GM12878 (cell line): Measurements from ENCODE around the gene TRIM39. TPM values are rescaled to one million over a fixed set of nuclear protein-coding genes. Genes with fewer than 3 reads are reported as not detected.
"Not testable (repeated sequence)": the region's sequence is repeated elsewhere in the genome, so short reads cannot be mapped to it uniquely, and the experiment has no call there.

ENCODE experiments used
- ATAC-seq: fragments of 200-7000 bp; cut with Tn5 transposase; 3 replicates; pipeline ENCODE4 v1.9.1; 2020; ENCODE audit warnings: mild to moderate bottlenecking, moderate library complexity
- BruUV-seq: library from RNA; stranded (reverse); fragments of 400-500 nt; replicated peaks from 2 replicates; lab custom pipeline; 2021; lab: Mats Ljungman, UMichigan
- CTCF ChIA-PET: fragments of 300-600 bp; sonication (Branson Sonifier 250); formaldehyde crosslinking; extraction: SDS; loops from one replicate; lab custom pipeline; 2021; ENCODE audit warnings: inconsistent platforms; lab: Yijun Ruan, JAX
- POLR2A ChIA-PET: fragments of 350-600 bp; formaldehyde crosslinking; extraction: SDS; loops from one replicate; lab custom pipeline; 2021; ENCODE audit warnings: inconsistent platforms; lab: Charles Lee
- RAD21 ChIA-PET: fragments of 300-600 bp; sonication (Branson Sonifier 250); formaldehyde crosslinking; loops from one replicate; lab custom pipeline; 2023; ENCODE audit warnings: antibody characterized with exemption; ENCODE audit not compliant: unreplicated experiment; lab: Charles Lee
- SMC1A ChIA-PET: fragments of 300-600 bp; sonication (Branson Sonifier 250); formaldehyde crosslinking; loops from one replicate; lab custom pipeline; 2023; ENCODE audit not compliant: unreplicated experiment, uncharacterized antibody; lab: Charles Lee
- DNase-seq: peaks from one replicate; pipeline ENCODE4 v3.0.0-alpha.2; 2011; ENCODE audit warnings: low read depth, low spot score
- FAIRE-seq: peaks from 3 replicates; lab custom pipeline; 2011; peaks lifted over from hg19 to GRCh38; lab: Jason Lieb, UNC
- H2AFZ ChIP-seq: 2 replicates; pipeline ENCODE4 v1.6.0; 2011; ENCODE audit warnings: low read depth, low read length, control low read depth; ENCODE audit not compliant: control insufficient read depth
- H3K27ac ChIP-seq: 2 replicates; pipeline ENCODE4 v1.5.1; 2011; ENCODE audit warnings: control low read depth; ENCODE audit not compliant: control insufficient read depth, insufficient read depth
- H3K27me3 ChIP-seq, 2 experiments: replicated peaks in 1 of 2; 2 replicates each; pipeline versions ENCODE4 v1.6.0 to v1.6.1; 2011; ENCODE audit warnings: low read length in 1 of 2; ENCODE audit not compliant: control insufficient read depth in 2 of 2, insufficient read depth in 2 of 2
- H3K36me3 ChIP-seq, 2 experiments: 2 replicates each; pipeline ENCODE4 v1.5.1; 2011; ENCODE audit warnings: low read length in 1 of 2; ENCODE audit not compliant: control insufficient read depth in 2 of 2, insufficient read depth in 2 of 2
- H3K4me1 ChIP-seq: 2 replicates; pipeline ENCODE4 v1.6.1; 2011; ENCODE audit warnings: mild to moderate bottlenecking, low read length, moderate library complexity, mixed read lengths; ENCODE audit not compliant: control insufficient read depth, insufficient read depth
- H3K4me2 ChIP-seq: 2 replicates; pipeline ENCODE4 v1.6.0; 2011; ENCODE audit warnings: control low read depth; ENCODE audit not compliant: control insufficient read depth, insufficient read depth
- H3K4me3 ChIP-seq: fragments of 200-600 bp; sonication (generic); 2 replicates; pipeline ENCODE4 v1.5.1; 2016
- H3K79me2 ChIP-seq: 2 replicates; pipeline ENCODE4 v1.6.0; 2011; ENCODE audit warnings: low read length; ENCODE audit not compliant: control insufficient read depth, insufficient read depth
- H3K9ac ChIP-seq: 2 replicates; pipeline ENCODE4 v1.8.0; 2011; ENCODE audit warnings: low read length, control low read depth, mixed read lengths; ENCODE audit not compliant: control insufficient read depth, insufficient read depth
- H3K9me3 ChIP-seq: replicated peaks from 3 replicates; pipeline ENCODE4 v1.5.1; 2011; ENCODE audit warnings: mild to moderate bottlenecking, low read length; ENCODE audit not compliant: control insufficient read depth, insufficient read depth
- H4K20me1 ChIP-seq: 2 replicates; pipeline ENCODE4 v1.6.0; 2011; ENCODE audit not compliant: control insufficient read depth, insufficient read depth
- BACH1 ChIP-seq: fragments of 450-650 bp; IDR thresholded peaks from 2 replicates; pipeline ENCODE4 v1.6.1; 2017; ENCODE audit warnings: mild to moderate bottlenecking, borderline replicate concordance
- POLR2AphosphoS2 ChIP-seq: IDR thresholded peaks from 2 replicates; pipeline ENCODE4 v1.6.1; 2011; ENCODE audit warnings: low read depth, mild to moderate bottlenecking, low read length, improper control_type of control experiment, moderate library complexity
- POU2F2 ChIP-seq: IDR thresholded peaks from 3 replicates; pipeline ENCODE4 v1.6.1; 2011; ENCODE audit warnings: low read depth, mild to moderate bottlenecking, low read length, borderline replicate concordance
- USF2 ChIP-seq: IDR thresholded peaks from 2 replicates; pipeline ENCODE4 v1.6.1; 2011; ENCODE audit warnings: low read depth, low read length, improper control_type of control experiment, borderline replicate concordance
- WGBS: methylation state at CpG from one replicate; pipeline ENCODE4 v1.1.6; 2016; ENCODE audit warnings: low lambda C conversion rate; ENCODE audit not compliant: insufficient replicate concordance, insufficient coverage; ENCODE audit errors: missing lambda C conversion rate; 5-methylcytosine and 5-hydroxymethylcytosine counted together
- in situ Hi-C: fragments of 300-500 bp; cut with MboI; formaldehyde crosslinking; loops from 9 replicates; pipeline ENCODE4 v1.14.3; 2018; ENCODE audit warnings: mixed read lengths
- intact Hi-C: fragments of 100-400 bp; cut with micrococcal nuclease; formaldehyde crosslinking; loops from one replicate; pipeline ENCODE4 v1.14.2; 2022; ENCODE audit not compliant: unreplicated experiment
- polyA plus RNA-seq, 11 experiments: library from polyadenylated mRNA; depleted of rRNA in 4 of 11; unstranded in 6 of 11; stranded (reverse) in 5 of 11; fragments of >200 nt; fragmentation: Nextera tagmentation in 4 of 11; fragmentation: Illumina TruSeq in 1 of 11; extraction: Ambion mirVana in 4 of 11; extraction: Trizol in 1 of 11; gene quantifications; 1 replicate in 1 of 11; 2 replicates in 10 of 11; pipeline versions ENCODE4 v1.2.1 to v1.2.3, GENCODE V29; 2011 to 2016; ENCODE audit warnings: inconsistent platforms in 2 of 11, missing spikeins in 2 of 11, low read depth in 1 of 11
- total RNA-seq, 4 experiments: library from RNA; depleted of rRNA in 3 of 4; stranded (reverse); fragments of >200 nt in 3 of 4; fragmentation: Illumina TruSeq in 1 of 4; extraction: Trizol in 1 of 4; gene quantifications; 2 replicates each; pipeline versions ENCODE4 v1.2.1 to v1.2.3, GENCODE V29; 2013 to 2021

Gene TRIM39
- total and polyA plus RNA-seq, 10 of the 15 experiments (the other 5 are each of a cell fraction or from before 2014, with no cell fraction given) = 3.0 to 11.9 (median 8.8) TPM

GRCh38 chr6:30364591-30364990 lies 37.9 kb downstream of the TRIM39 start (continued):
- TF ChIP-seq POLR2AphosphoS2 (no peak), USF2 (no peak), BACH1 (no peak), POU2F2 (no peak)

- H3K4me2 ChIP-seq, H3K4me3 ChIP-seq, H2AFZ ChIP-seq, POLR2A ChIA-PET, ATAC-seq, H3K27ac ChIP-seq, BruUV-seq, FAIRE-seq, H3K9me3 ChIP-seq, H3K36me3 ChIP-seq, in situ Hi-C loops, SMC1A ChIA-PET, H3K79me2 ChIP-seq, intact Hi-C loops, DNase-seq, H3K27me3 ChIP-seq, RAD21 ChIA-PET, H4K20me1 ChIP-seq, H3K9ac ChIP-seq, H3K4me1 ChIP-seq: not testable (repeated sequence)
- 0% methylated on average over 1 of the region's 1 CpG for WGBS
- CTCF ChIA-PET = interaction anchor here (0.7 to 1.3 kb wide), 3 partner anchors 10 to 153 kb away, joined by 3 read pairs; no protein-coding TSS in a partner anchor
Observed at GRCh38 chr6:30369280-30369679, 42.6 kb downstream of the TRIM39 start.
